ENCODE results near the gene BCL6. TPM values are rescaled to one million over a fixed set of nuclear protein-coding genes. Genes with fewer than 3 reads are reported as not detected.

Gene BCL6
- total and polyA plus RNA-seq, 10 of the 15 experiments (the other 5 are each of a cell fraction or from before 2014, with no cell fraction given): 0.04 to 0.85 (median 0.15) TPM

DNA sequence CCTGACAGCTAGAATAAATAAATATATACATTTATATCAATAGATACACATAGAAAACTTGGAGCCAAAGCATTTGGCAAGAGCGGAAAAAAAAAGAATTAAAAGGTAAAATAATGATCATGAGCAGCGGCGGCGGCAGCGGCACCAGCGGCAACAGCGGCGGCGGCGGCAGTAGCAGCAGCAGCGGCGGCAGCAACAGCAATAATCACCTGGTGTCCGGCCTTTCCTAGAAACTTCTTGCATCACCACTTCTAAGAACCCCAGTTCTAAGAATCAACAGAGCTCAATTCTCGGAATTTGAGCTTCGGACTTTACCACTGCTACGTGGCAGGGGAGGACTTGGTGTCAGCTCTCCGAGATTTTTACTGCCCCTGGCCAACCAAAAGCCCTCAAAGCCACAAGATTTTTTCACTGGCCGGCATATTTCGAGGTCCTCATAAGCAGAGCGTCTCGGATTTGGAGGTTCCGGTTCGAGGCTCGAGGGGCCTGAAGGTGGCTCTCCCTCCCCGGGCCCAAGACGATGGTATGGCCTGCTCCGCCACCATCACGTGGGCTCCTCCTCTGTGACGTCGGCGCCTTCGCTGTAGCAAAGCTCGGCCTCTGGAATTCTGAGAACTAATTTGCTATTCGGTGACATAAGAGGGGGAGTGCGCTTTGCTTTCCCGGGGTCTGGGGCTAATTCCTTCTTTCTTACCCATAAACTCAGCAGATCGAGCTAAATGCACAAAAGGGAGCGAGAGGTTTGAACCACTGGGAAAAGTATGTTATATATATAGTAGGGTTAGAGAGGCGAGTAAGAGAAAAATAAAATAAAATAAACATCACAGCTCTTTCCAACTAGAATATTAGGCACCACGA lies at the start of gene BCL6 (continued):
- TF ChIP-seq, protein P1, sequence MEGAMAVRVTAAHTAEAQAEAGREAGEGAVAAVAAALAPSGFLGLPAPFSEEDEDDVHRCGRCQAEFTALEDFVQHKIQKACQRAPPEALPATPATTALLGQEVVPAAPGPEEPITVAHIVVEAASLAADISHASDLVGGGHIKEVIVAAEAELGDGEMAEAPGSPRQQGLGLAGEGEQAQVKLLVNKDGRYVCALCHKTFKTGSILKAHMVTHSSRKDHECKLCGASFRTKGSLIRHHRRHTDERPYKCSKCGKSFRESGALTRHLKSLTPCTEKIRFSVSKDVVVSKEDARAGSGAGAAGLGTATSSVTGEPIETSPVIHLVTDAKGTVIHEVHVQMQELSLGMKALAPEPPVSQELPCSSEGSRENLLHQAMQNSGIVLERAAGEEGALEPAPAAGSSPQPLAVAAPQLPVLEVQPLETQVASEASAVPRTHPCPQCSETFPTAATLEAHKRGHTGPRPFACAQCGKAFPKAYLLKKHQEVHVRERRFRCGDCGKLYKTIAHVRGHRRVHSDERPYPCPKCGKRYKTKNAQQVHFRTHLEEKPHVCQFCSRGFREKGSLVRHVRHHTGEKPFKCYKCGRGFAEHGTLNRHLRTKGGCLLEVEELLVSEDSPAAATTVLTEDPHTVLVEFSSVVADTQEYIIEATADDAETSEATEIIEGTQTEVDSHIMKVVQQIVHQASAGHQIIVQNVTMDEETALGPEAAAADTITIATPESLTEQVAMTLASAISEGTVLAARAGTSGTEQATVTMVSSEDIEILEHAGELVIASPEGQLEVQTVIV (IDR thresholded peaks at IDR 0.05; ENCODE audit: borderline replicate concordance, partially characterized antibody): peak; percentile 68
- TF ChIP-seq ZZZ3 (IDR thresholded peaks at IDR 0.05; ENCODE audit: control insufficient read depth, insufficient read length, low read depth) (no peak), KAT2A (conservative IDR thresholded peaks at IDR 0.05; ENCODE audit: control insufficient read depth, low read depth, low read length) (no peak), EZH2 (IDR thresholded peaks at IDR 0.05; ENCODE audit: borderline replicate concordance, control insufficient read depth, low read depth, low read length) (no peak), POLR2A (IDR thresholded peaks at IDR 0.05; ENCODE audit: low read depth, low read length) (0 out of 2 replicates have a peak, but pooled peaks have one; percentile 16), ATF7 (IDR thresholded peaks at IDR 0.05; ENCODE audit: low read depth) (peak; percentile 100), PBX3 (IDR thresholded peaks at IDR 0.05; ENCODE audit: insufficient replicate concordance, low read depth, low read length) (no peak), MTA2 (IDR thresholded peaks at IDR 0.05; ENCODE audit: low read depth) (0 out of 2 replicates have a peak, but pooled peaks have one; percentile 31), KLF5 (IDR thresholded peaks at IDR 0.05; ENCODE audit: partially characterized antibody) (peak; percentile 100)
- TF ChIP-seq, protein P2, sequence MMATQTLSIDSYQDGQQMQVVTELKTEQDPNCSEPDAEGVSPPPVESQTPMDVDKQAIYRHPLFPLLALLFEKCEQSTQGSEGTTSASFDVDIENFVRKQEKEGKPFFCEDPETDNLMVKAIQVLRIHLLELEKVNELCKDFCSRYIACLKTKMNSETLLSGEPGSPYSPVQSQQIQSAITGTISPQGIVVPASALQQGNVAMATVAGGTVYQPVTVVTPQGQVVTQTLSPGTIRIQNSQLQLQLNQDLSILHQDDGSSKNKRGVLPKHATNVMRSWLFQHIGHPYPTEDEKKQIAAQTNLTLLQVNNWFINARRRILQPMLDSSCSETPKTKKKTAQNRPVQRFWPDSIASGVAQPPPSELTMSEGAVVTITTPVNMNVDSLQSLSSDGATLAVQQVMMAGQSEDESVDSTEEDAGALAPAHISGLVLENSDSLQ (IDR thresholded peaks at IDR 0.05): no peak
